Amniotic stem cell (primary cell): ENCODE data around the gene TRIM44.

Experiments
- DNase-seq: peaks from one replicate; lab custom pipeline; 2025; lab: John Stamatoyannopoulos, UW

The TRIM44 gene, protein sequence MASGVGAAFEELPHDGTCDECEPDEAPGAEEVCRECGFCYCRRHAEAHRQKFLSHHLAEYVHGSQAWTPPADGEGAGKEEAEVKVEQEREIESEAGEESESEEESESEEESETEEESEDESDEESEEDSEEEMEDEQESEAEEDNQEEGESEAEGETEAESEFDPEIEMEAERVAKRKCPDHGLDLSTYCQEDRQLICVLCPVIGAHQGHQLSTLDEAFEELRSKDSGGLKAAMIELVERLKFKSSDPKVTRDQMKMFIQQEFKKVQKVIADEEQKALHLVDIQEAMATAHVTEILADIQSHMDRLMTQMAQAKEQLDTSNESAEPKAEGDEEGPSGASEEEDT

DNA sequence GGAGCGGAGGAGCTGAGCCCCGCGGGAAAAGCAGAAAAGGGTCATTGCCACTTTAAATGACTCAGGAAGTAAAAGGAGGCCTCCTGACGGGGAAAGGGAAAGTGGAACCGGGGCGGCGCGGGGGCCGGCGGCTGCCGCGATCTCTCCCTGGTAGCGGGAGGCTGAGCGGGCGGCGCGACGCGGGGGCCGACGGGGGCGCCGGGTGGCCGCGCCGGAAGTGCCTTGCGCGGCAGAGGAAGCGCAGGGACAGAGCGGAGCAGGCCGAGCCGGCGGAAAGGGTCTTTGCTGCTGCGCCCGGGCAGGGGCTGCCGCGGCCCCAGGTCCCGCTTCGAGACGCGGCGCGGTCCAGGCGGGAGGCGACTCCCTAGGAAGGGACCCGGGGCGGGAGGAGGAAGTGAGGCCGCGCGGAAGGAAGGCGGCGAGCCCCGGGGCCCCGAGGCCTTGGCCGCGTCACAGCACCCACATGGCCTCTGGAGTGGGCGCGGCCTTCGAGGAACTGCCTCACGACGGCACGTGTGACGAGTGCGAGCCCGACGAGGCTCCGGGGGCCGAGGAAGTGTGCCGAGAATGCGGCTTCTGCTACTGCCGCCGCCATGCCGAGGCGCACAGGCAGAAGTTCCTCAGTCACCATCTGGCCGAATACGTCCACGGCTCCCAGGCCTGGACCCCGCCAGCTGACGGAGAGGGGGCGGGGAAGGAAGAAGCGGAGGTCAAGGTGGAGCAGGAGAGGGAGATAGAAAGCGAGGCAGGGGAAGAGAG is at the start of gene TRIM44:
Gene TRIM44, plus strand, starts transcription at position 127 of the 759 bp plus-strand sequence. Its CDS starts 337 bp downstream, at position 464.
- peak; percentile 66 for DNase-seq

DNA sequence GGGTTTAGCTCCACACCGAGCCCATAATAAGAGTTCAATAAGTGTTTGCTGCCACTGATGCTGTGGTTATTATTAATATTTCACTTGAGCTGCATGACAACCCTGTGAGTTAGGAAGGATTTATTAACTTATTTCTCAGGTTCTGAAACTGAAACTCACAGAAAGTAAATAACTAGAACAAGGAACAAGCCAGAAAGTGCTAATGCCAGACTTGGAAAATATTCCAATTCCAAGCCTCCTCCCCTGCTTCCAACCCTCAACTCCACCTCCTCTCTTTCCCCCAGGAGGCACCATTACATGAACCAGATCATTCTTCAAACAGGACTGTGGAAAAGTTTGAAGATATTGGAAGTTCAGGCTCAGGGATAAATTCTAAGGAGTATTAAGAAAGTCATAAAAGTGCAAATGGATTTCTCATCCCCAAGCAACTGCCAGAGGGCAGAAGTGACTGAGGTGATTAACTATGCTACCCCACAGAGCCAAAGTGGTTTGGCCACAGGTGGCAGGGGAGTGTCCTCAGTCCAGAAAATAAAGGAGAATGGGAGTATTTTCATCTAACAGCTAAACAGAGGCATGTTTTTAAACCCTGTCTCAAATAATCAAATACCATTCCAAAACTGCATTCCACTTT is 47.5 kb upstream of the TRIM44 start:
- DNase-seq = no peak

DNA sequence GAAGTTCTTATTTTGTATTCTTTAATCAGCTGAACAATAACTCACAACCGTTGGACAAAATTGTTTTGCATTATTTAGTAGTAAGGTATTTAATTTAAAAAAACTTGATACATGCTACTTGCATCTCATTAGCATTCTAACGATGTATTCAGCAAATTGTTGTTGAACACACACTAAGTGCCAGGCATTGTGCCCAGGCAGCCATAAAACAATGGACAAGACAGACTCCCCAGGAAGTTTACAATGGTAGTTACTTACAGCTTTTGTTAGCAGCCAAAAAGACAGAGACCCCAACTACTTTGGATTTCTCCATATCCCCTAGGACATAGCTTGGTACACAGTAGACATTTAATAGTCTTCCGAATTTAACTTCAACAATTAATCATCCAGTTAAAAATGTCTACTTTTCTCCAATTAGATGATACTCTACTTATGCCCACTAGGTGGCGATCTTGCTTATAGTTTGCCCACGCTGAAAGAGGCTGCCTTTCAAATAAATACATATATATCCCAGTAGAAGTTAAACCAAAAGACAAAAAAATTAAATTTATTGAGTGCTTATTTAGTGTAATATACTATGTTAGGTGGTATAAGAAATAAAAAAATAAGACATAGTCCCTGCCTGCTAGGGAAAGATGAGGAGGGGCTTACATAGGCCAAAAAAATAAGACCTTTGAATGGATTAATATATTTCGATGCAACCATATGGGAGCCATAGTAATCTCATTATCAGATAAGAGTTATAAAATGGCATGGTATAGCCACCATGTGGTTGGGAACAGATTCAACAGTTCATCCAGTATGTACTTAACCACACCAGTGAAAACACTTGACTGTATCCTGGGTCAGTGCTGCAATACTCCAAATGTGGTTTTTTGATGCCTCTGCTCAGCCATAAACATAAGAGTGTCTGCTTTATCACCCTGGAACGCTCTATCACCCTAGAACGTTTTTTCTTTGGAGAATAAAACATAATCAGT is 46.4 kb upstream of the TRIM44 start:
- peak; percentile 67 for DNase-seq

GRCh38 chr11:35617316-35617686 is 45.3 kb upstream of the TRIM44 start:
- DNase-seq = no peak

- DNase-seq = peak; percentile 77
Measured at GRCh38 chr11:35617687-35618496, 44.7 kb upstream of the TRIM44 start, which contains the start of gene FJX1. FJX1 (plus strand) TSS chr11:35618460; CDS start chr11:35618637, 177 bp downstream.

DNA sequence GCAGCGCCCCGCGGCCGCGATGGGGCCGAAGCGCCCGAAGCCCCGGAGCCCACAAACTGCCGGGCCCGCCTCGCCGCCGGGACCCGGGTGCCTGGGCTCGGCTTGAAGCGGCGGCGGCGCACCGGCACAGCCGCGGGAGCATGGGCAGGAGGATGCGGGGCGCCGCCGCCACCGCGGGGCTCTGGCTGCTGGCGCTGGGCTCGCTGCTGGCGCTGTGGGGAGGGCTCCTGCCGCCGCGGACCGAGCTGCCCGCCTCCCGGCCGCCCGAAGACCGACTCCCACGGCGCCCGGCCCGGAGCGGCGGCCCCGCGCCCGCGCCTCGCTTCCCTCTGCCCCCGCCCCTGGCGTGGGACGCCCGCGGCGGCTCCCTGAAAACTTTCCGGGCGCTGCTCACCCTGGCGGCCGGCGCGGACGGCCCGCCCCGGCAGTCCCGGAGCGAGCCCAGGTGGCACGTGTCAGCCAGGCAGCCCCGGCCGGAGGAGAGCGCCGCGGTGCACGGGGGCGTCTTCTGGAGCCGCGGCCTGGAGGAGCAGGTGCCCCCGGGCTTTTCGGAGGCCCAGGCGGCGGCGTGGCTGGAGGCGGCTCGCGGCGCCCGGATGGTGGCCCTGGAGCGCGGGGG is 44.0 kb upstream of the TRIM44 start:
- DNase-seq = no peak

DNA sequence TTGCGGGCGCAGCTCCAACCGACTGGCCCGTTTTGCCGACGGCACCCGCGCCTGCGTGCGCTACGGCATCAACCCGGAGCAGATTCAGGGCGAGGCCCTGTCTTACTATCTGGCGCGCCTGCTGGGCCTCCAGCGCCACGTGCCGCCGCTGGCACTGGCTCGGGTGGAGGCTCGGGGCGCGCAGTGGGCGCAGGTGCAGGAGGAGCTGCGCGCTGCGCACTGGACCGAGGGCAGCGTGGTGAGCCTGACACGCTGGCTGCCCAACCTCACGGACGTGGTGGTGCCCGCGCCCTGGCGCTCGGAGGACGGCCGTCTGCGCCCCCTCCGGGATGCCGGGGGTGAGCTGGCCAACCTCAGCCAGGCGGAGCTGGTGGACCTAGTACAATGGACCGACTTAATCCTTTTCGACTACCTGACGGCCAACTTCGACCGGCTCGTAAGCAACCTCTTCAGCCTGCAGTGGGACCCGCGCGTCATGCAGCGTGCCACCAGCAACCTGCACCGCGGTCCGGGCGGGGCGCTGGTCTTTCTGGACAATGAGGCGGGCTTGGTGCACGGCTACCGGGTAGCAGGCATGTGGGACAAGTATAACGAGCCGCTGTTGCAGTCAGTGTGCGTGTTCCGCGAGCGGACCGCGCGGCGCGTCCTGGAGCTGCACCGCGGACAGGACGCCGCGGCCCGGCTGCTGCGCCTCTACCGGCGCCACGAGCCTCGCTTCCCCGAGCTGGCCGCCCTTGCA is 43.3 kb upstream of the TRIM44 start:
- DNase-seq = no peak

DNA sequence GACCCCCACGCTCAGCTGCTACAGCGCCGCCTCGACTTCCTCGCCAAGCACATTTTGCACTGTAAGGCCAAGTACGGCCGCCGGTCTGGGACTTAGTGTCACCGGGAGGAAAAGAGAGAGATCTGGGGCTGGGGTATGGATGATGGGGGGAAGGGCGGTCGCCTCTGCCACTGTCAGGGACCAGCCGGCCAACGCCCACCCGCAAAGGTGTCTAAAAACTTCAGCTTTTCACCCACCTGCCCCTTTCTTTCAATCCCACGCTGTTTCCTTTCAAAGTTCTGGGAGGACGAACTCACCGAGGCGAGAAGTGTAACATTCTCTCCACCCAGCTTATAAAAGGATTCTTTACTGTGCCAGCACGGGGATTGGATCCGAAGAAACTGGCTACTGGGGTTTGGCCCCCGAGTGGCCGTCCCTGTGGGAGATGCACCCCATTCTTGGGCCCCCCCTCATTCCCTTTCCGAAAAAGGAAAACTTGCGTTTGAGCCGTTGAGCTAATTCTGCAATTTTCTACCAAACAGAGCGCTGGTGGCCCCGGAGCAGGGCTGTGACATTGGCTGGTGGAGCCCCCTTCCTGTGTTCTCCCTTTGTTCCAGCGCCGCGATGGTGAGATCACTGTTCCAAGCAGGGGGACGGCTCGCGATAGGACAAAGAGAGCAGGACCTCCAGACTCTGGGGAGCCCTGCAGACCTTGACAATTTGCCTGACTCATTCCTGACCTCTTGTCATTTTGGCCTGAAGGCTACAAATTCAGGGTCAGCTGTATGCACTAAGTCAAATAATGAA is 42.5 kb upstream of the TRIM44 start:
- no peak for DNase-seq

GRCh38 chr11:35620795-35621194 is 41.8 kb upstream of the TRIM44 start:
- DNase-seq = no peak

- no peak for DNase-seq
Measured at GRCh38 chr11:35621620-35622019, 41.0 kb upstream of the TRIM44 start.

GRCh38 chr11:35622070-35622469 is 40.5 kb upstream of the TRIM44 start:
- DNase-seq = peak; percentile 32

DNA sequence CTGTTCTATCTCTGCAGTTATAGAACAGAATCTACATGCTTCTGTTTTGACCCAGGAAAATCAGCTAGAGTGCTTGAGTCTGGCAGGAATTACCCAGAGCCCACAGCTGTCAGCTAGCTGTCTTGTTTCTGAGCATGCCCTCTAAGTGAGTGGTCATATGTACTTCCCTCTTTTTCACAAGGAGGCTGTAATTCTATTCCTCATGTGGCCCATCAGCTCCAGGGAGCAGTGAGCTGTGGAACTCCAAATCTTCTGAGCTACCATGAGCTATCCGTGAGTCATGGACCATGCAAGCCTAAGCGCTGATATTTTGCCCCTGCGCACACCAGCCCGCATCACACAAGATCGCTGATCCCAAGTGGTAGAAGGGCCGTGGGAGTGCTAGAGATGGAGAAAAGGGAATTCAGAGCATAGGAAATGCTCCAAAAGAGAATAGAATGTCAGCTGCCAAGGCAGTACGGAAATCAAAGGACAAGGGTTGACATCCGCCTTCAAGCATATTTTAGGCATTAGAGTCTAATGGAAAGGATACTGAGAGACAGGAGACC is 38.9 kb upstream of the TRIM44 start:
- DNase-seq = no peak

GRCh38 chr11:35624316-35624715 is 38.3 kb upstream of the TRIM44 start:
- DNase-seq = no peak

DNA sequence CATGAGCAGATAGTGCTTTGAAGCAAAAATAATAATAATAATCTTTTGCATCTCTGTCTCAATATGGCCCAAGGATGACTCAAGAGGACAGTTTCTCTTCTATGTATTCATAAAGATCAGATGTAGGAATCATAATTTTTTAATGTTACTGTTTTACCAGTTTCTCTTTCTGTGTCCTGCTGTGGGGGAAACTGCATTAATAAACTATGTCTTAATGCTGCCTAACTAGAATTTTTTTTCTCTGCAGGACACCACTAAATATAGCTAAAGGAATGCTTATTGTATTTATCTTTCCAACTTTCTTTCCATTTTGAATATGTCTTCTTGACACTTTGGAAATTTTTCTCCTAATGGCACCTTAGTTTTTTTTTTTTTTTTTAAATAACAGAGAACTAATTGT is 37.8 kb upstream of the TRIM44 start:
- DNase-seq = no peak

GRCh38 chr11:35626501-35626900 is 36.1 kb upstream of the TRIM44 start:
- no peak for DNase-seq

GRCh38 chr11:35629511-35629910 is 33.1 kb upstream of the TRIM44 start:
- no peak for DNase-seq

- DNase-seq = peak; percentile 93
Measured at GRCh38 chr11:35629914-35630313, 32.7 kb upstream of the TRIM44 start.

GRCh38 chr11:35631891-35632290 is 30.7 kb upstream of the TRIM44 start:
- no peak for DNase-seq
